ENCODE measurements around the gene DMAC1. TPM values are rescaled to one million over a fixed set of nuclear protein-coding genes. Genes with fewer than 3 reads are reported as not detected.
A peak's percentile ranks its signal among the peaks of the same experiment; 100 is the strongest.

The DMAC1 gene
- total RNA-seq, 2 experiments from 2014 or later = 9.5 to 9.9 TPM

- POLR2A ChIA-PET = interaction anchor here (0.6 to 1.2 kb wide), 2 partner anchors 91 to 379 kb away, joined by 3 to 6 read pairs; no protein-coding TSS in a partner anchor
- Mint-ChIP-seq H3K36me3 (ENCODE audit: low read depth) (no peaks in the 10 kb centered on the region), H3K27ac (no peak overlapping the region), H3K4me3 (no peak overlapping the region), H3K9me3 (no peaks in the 10 kb centered on the region), H3K27me3 (no peaks in the 10 kb centered on the region), H3K4me1 (ENCODE audit: low read depth) (peaks cover 5% of the 10 kb centered on the region)
- no peaks in the 10 kb centered on the region for H3K27me3 ChIP-seq (ENCODE audit: control insufficient read depth in 1 of 2, insufficient read depth in 2 of 2, low read length in 2 of 2)
- intact Hi-C loops (cut with DNase I, micrococcal nuclease) = loop anchor here in 1 of 2 experiments (1.0 to 10.0 kb wide), 3 partner anchors 133 to 339 kb away; no protein-coding TSS in a partner anchor
- no peaks in the 10 kb centered on the region for H3K4me1 ChIP-seq (ENCODE audit: insufficient read depth, low read length)
- no peak overlapping the region for H3K4me3 ChIP-seq (ENCODE audit: low read length)
- peak in 4 of 14 experiments; percentile 4 to 56 (median 48) for DNase-seq
- H3K9me3 ChIP-seq (ENCODE audit: control insufficient read depth in 1 of 2, insufficient read depth in 1 of 2, low read length in 2 of 2) = no peaks in the 10 kb centered on the region
- peak; percentile 47 for TF ChIP-seq CTCF (IDR thresholded peaks at IDR 0.05)
- peak; percentile 60 for ATAC-seq (ENCODE audit: poor library complexity)
- H3K36me3 ChIP-seq (ENCODE audit: insufficient read depth, low read length) = no peaks in the 10 kb centered on the region
- CTCF ChIA-PET = interaction anchor here (0.8 to 1.1 kb wide), 2 partner anchors 9 to 13 kb away, joined by 3 read pairs; no protein-coding TSS in a partner anchor
- no peak overlapping the region for H3K27ac ChIP-seq (ENCODE audit: low read depth in 1 of 2, low read length in 2 of 2)
These were observed 44.7 kb upstream of the DMAC1 start for GRCh38 chr9:7844242-7844641.

- Mint-ChIP-seq H3K4me1 (ENCODE audit: low read depth) (peaks cover 5% of the 10 kb centered on the region), H3K27me3 (no peaks in the 10 kb centered on the region), H3K36me3 (ENCODE audit: low read depth) (no peaks in the 10 kb centered on the region), H3K27ac (no peak overlapping the region), H3K4me3 (no peak overlapping the region), H3K9me3 (no peaks in the 10 kb centered on the region)
- no peak for TF ChIP-seq CTCF (IDR thresholded peaks at IDR 0.05)
- Histone ChIP-seq H3K4me3 (ENCODE audit: low read length) (no peak overlapping the region), H3K4me1 (ENCODE audit: insufficient read depth, low read length) (no peaks in the 10 kb centered on the region), H3K27ac (ENCODE audit: low read depth in 1 of 2, low read length in 2 of 2) (no peak overlapping the region), H3K9me3 (ENCODE audit: control insufficient read depth in 1 of 2, insufficient read depth in 1 of 2, low read length in 2 of 2) (no peaks in the 10 kb centered on the region), H3K36me3 (ENCODE audit: insufficient read depth, low read length) (no peaks in the 10 kb centered on the region), H3K27me3 (ENCODE audit: control insufficient read depth in 1 of 2, insufficient read depth in 2 of 2, low read length in 2 of 2) (no peaks in the 10 kb centered on the region)
- DNase-seq (no peak), ATAC-seq (ENCODE audit: poor library complexity) (no peak)
- ChIA-PET POLR2A (no interaction called here), CTCF (interaction anchor here (1.0 kb wide), 1 partner anchor 8 kb away, joined by 5 read pairs; no protein-coding TSS in a partner anchor)
- intact Hi-C loops (cut with DNase I, micrococcal nuclease) = loop anchor here in 1 of 2 experiments (10.0 kb wide), 1 partner anchor 213 kb away; no protein-coding TSS in a partner anchor
These were observed 42.3 kb upstream of the DMAC1 start for GRCh38 chr9:7841831-7842230.

- no peaks in the 10 kb centered on the region for H3K4me1 Mint-ChIP-seq (ENCODE audit: low read depth)
- CTCF ChIA-PET = interaction anchor here (0.6 kb wide), 1 partner anchor 9 kb away, joined by 3 read pairs; no protein-coding TSS in a partner anchor
- H3K27ac ChIP-seq (ENCODE audit: low read depth in 1 of 2, low read length in 2 of 2) = no peak overlapping the region
These were observed 35.0 kb upstream of the DMAC1 start for GRCh38 chr9:7834531-7834930.

More at GRCh38 chr9:7834531-7834930, 35.0 kb upstream of the DMAC1 start:
- Mint-ChIP-seq H3K27me3 (no peaks in the 10 kb centered on the region), H3K36me3 (ENCODE audit: low read depth) (no peaks in the 10 kb centered on the region), H3K9me3 (no peaks in the 10 kb centered on the region), H3K27ac (no peak overlapping the region), H3K4me3 (no peak overlapping the region)
- no peaks in the 10 kb centered on the region for H3K4me1 ChIP-seq (ENCODE audit: insufficient read depth, low read length)
- POLR2A ChIA-PET = no interaction called here
- no peak overlapping the region for H3K4me3 ChIP-seq (ENCODE audit: low read length)
- H3K9me3 ChIP-seq (ENCODE audit: control insufficient read depth in 1 of 2, insufficient read depth in 1 of 2, low read length in 2 of 2) = no peaks in the 10 kb centered on the region
- intact Hi-C loops (cut with DNase I, micrococcal nuclease) = no loop called here
- H3K27me3 ChIP-seq (ENCODE audit: control insufficient read depth in 1 of 2, insufficient read depth in 2 of 2, low read length in 2 of 2) = no peaks in the 10 kb centered on the region
- H3K36me3 ChIP-seq (ENCODE audit: insufficient read depth, low read length) = no peaks in the 10 kb centered on the region
- no peak for TF ChIP-seq CTCF (IDR thresholded peaks at IDR 0.05)
- DNase-seq = no peak
- no peak for ATAC-seq (ENCODE audit: poor library complexity)

Data from CD4-positive, alpha-beta T cell (primary cell).